SU-DHL-6 (cell line): ENCODE results near the gene FAF2.

ENCODE experiments used
- EZH2phosphoT487 ChIP-seq: fragments of 200-600 bp; sonication (generic), shearing (Covaris generic); conservative IDR thresholded peaks from 2 replicates; pipeline ENCODE4 v1.6.1; 2018; ENCODE audit warnings: mild to moderate bottlenecking, antibody characterized with exemption, low read length, moderate library complexity, mixed read lengths
- TF ChIP-seq, protein P1 (sequence below): fragments of 200-600 bp; sonication (generic); IDR thresholded peaks from one replicate; pipeline ENCODE4 v1.5.1; 2017; ENCODE audit warnings: antibody characterized with exemption, mild to moderate bottlenecking, low read length, moderate library complexity; ENCODE audit not compliant: insufficient read depth, poor library complexity, severe bottlenecking

DNA sequence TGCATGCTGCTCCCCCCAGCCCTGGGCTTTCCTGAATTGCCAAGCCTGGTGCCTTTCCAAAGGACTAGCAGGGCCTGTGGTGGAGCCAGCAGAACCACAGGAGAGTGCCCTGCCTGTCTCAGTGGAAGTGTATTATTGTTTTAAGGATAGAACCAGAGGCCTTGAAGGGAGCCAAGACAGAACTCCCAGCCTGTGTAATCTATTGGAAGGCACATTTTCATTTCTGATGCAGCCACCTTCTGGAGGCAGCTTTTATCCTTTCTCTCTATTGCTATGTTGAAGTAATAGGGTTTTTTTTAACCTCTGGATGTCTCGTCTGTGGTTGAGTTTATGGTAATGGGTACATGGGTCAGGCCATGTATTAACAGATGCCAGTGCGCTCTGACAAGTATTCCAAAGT, 59.7 kb downstream of the FAF2 start:
- TF ChIP-seq, protein P1, sequence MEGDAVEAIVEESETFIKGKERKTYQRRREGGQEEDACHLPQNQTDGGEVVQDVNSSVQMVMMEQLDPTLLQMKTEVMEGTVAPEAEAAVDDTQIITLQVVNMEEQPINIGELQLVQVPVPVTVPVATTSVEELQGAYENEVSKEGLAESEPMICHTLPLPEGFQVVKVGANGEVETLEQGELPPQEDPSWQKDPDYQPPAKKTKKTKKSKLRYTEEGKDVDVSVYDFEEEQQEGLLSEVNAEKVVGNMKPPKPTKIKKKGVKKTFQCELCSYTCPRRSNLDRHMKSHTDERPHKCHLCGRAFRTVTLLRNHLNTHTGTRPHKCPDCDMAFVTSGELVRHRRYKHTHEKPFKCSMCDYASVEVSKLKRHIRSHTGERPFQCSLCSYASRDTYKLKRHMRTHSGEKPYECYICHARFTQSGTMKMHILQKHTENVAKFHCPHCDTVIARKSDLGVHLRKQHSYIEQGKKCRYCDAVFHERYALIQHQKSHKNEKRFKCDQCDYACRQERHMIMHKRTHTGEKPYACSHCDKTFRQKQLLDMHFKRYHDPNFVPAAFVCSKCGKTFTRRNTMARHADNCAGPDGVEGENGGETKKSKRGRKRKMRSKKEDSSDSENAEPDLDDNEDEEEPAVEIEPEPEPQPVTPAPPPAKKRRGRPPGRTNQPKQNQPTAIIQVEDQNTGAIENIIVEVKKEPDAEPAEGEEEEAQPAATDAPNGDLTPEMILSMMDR, result no peak
- TF ChIP-seq EZH2phosphoT487, result no peak
